NOMO-1 treated with dmso at 0.1 percent for 144 hours (cell line): ENCODE results near the gene DUXA.
"Not testable (repeated sequence)": the region's sequence is repeated elsewhere in the genome, so short reads cannot be mapped to it uniquely, and the experiment has no call there.

ENCODE experiments used
- DNase-seq: peaks from one replicate; lab custom pipeline; 2025; ENCODE audit not compliant: unreplicated experiment; lab: John Stamatoyannopoulos, UW

The DUXA gene

GRCh38 chr19:57167385-57167784, at the start of gene DUXA:
DUXA (minus strand) TSS chr19:57167485; CDS start chr19:57167443, 42 bp downstream.
- no peak for DNase-seq

- DNase-seq, result no peak
Measured at GRCh38 chr19:57212109-57212508, 44.8 kb upstream of the DUXA start.

- no peak for DNase-seq
Measured at GRCh38 chr19:57210381-57210780, 43.1 kb upstream of the DUXA start.

GRCh38 chr19:57202160-57202559, 34.9 kb upstream of the DUXA start:
- DNase-seq, result no peak

GRCh38 chr19:57197874-57198273, 30.6 kb upstream of the DUXA start:
- not testable (repeated sequence) for DNase-seq

GRCh38 chr19:57192993-57193392, 25.7 kb upstream of the DUXA start:
- DNase-seq, result no peak

- DNase-seq, result no peak
Measured at GRCh38 chr19:57192077-57192420, 24.8 kb upstream of the DUXA start.

GRCh38 chr19:57191141-57192076, 24.1 kb upstream of the DUXA start, which contains the start of gene ZNF264:
ZNF264 (plus strand) TSS chr19:57191500; CDS start chr19:57191914, 414 bp downstream.
- DNase-seq, result peak; percentile 78

- DNase-seq, result no peak
Measured at GRCh38 chr19:57190301-57190700, 23.0 kb upstream of the DUXA start.

- no peak for DNase-seq
Measured at GRCh38 chr19:57171551-57172081, 4.3 kb upstream of the DUXA start.

- DNase-seq, result no peak
Measured at GRCh38 chr19:57165846-57166245, 1.4 kb downstream of the DUXA start.

- DNase-seq, result no peak
Measured at GRCh38 chr19:57161985-57162539, 5.2 kb downstream of the DUXA start.

- DNase-seq, result no peak
Measured at GRCh38 chr19:57152921-57153320, 14.4 kb downstream of the DUXA start.

GRCh38 chr19:57141699-57142098, 25.6 kb downstream of the DUXA start:
- no peak for DNase-seq

- DNase-seq, result no peak
Measured at GRCh38 chr19:57135797-57136196, 31.5 kb downstream of the DUXA start.

GRCh38 chr19:57127403-57127802, 39.9 kb downstream of the DUXA start:
- DNase-seq, result not testable (repeated sequence)

- no peak for DNase-seq
Measured at GRCh38 chr19:57123882-57124281, 43.4 kb downstream of the DUXA start.

- DNase-seq, result no peak
Measured at GRCh38 chr19:57118848-57119247, 48.4 kb downstream of the DUXA start.

GRCh38 chr19:57113501-57113900, 53.8 kb downstream of the DUXA start:
- DNase-seq, result not testable (repeated sequence)

GRCh38 chr19:57111329-57111644, 56.0 kb downstream of the DUXA start:
- no peak for DNase-seq

- no peak for DNase-seq
Measured at GRCh38 chr19:57110592-57111328, 56.5 kb downstream of the DUXA start.
